Muscle layer of colon (tissue), 2 donors: ENCODE measurements around the gene SRGAP1.

ENCODE experiments used
- H3K27ac ChIP-seq: one replicate; pipeline ENCODE4 v1.7.0; 2013; ENCODE audit warnings: low read depth, mild to moderate bottlenecking, low read length, moderate library complexity
- H3K27me3 ChIP-seq, 2 donors: one replicate each; pipeline ENCODE4 v1.7.0; 2013; ENCODE audit warnings: low read length in 2 of 2, mild to moderate bottlenecking in 2 of 2; ENCODE audit not compliant: insufficient read depth in 2 of 2, control insufficient read depth in 1 of 2
- H3K36me3 ChIP-seq: one replicate; pipeline ENCODE4 v1.7.0; 2013; ENCODE audit warnings: mild to moderate bottlenecking, low read length; ENCODE audit not compliant: insufficient read depth
- H3K4me1 ChIP-seq: one replicate; pipeline ENCODE4 v1.7.0; 2013; ENCODE audit warnings: mild to moderate bottlenecking, low read length; ENCODE audit not compliant: insufficient read depth
- H3K4me3 ChIP-seq, 2 donors: one replicate each; pipeline ENCODE4 v1.7.0; 2013; ENCODE audit warnings: low read length in 2 of 2, low read depth in 1 of 2, mild to moderate bottlenecking in 1 of 2, moderate library complexity in 1 of 2
- H3K9ac ChIP-seq: one replicate; pipeline ENCODE4 v1.7.0; 2013; ENCODE audit warnings: low read length
- H3K9me3 ChIP-seq: one replicate; pipeline ENCODE4 v1.7.0; 2013; ENCODE audit warnings: mild to moderate bottlenecking, low read length
- donor health status: abdominal sarcoma.
- donor health status: Adenocarcinoma of cecum.

Gene SRGAP1

GRCh38 chr12:63927511-63927910 lies 83.0 kb downstream of the SRGAP1 start:
- Histone ChIP-seq H3K4me3 (no peak overlapping the region), H3K27ac (no peak overlapping the region), H3K9me3 (no peaks in the 10 kb centered on the region), H3K36me3 (no peaks in the 10 kb centered on the region), H3K9ac (no peak overlapping the region), H3K27me3 (no peaks in the 10 kb centered on the region), H3K4me1 (no peaks in the 10 kb centered on the region)

- Histone ChIP-seq H3K27me3 (no peaks in the 10 kb centered on the region), H3K9ac (no peak overlapping the region), H3K4me3 (no peak overlapping the region), H3K36me3 (no peaks in the 10 kb centered on the region), H3K4me1 (no peaks in the 10 kb centered on the region), H3K27ac (no peak overlapping the region), H3K9me3 (no peaks in the 10 kb centered on the region)
Measured at GRCh38 chr12:63928305-63928704, 83.8 kb downstream of the SRGAP1 start.

GRCh38 chr12:63929426-63929825 lies 84.9 kb downstream of the SRGAP1 start:
- no peaks in the 10 kb centered on the region for H3K4me1 ChIP-seq
- H3K4me3 ChIP-seq: no peak overlapping the region
- no peaks in the 10 kb centered on the region for H3K36me3 ChIP-seq
- H3K9me3 ChIP-seq: no peaks in the 10 kb centered on the region
- H3K27me3 ChIP-seq: no peaks in the 10 kb centered on the region
- H3K9ac ChIP-seq: no peak overlapping the region
- H3K27ac ChIP-seq: no peak overlapping the region

- Histone ChIP-seq H3K9ac (no peak overlapping the region), H3K4me3 (no peak overlapping the region), H3K9me3 (no peaks in the 10 kb centered on the region), H3K4me1 (no peaks in the 10 kb centered on the region), H3K27me3 (no peaks in the 10 kb centered on the region), H3K27ac (no peak overlapping the region), H3K36me3 (no peaks in the 10 kb centered on the region)
Measured at GRCh38 chr12:63930971-63931370, 86.5 kb downstream of the SRGAP1 start.

GRCh38 chr12:63931703-63932102 lies 87.2 kb downstream of the SRGAP1 start:
- Histone ChIP-seq H3K27ac (no peak overlapping the region), H3K4me1 (no peaks in the 10 kb centered on the region)

GRCh38 chr12:63934936-63935335 lies 90.4 kb downstream of the SRGAP1 start:
- H3K36me3 ChIP-seq: no peaks in the 10 kb centered on the region
- no peak overlapping the region for H3K27ac ChIP-seq
- H3K9me3 ChIP-seq: no peaks in the 10 kb centered on the region
- no peaks in the 10 kb centered on the region for H3K27me3 ChIP-seq
- no peak overlapping the region for H3K9ac ChIP-seq
- H3K4me3 ChIP-seq: no peak overlapping the region
- no peaks in the 10 kb centered on the region for H3K4me1 ChIP-seq

More at GRCh38 chr12:63931703-63932102, 87.2 kb downstream of the SRGAP1 start:
- no peaks in the 10 kb centered on the region for H3K27me3 ChIP-seq
- H3K4me3 ChIP-seq: no peak overlapping the region
- no peaks in the 10 kb centered on the region for H3K9me3 ChIP-seq
- H3K36me3 ChIP-seq: no peaks in the 10 kb centered on the region
- H3K9ac ChIP-seq: no peak overlapping the region

GRCh38 chr12:63935361-63935760 lies 90.9 kb downstream of the SRGAP1 start:
- Histone ChIP-seq H3K4me3 (no peak overlapping the region), H3K9ac (no peak overlapping the region), H3K4me1 (no peaks in the 10 kb centered on the region), H3K36me3 (no peaks in the 10 kb centered on the region), H3K9me3 (no peaks in the 10 kb centered on the region), H3K27me3 (no peaks in the 10 kb centered on the region), H3K27ac (no peak overlapping the region)

- Histone ChIP-seq H3K27ac (no peak overlapping the region), H3K9ac (no peak overlapping the region), H3K9me3 (no peaks in the 10 kb centered on the region), H3K4me1 (no peaks in the 10 kb centered on the region), H3K27me3 (no peaks in the 10 kb centered on the region), H3K4me3 (no peak overlapping the region), H3K36me3 (no peaks in the 10 kb centered on the region)
Measured at GRCh38 chr12:63937378-63938316, 93.1 kb downstream of the SRGAP1 start.

- no peaks in the 10 kb centered on the region for H3K9me3 ChIP-seq
- H3K4me1 ChIP-seq: peaks cover 7% of the 10 kb centered on the region
- H3K27ac ChIP-seq: no peak overlapping the region
- H3K9ac ChIP-seq: no peak overlapping the region
- no peaks in the 10 kb centered on the region for H3K36me3 ChIP-seq
- no peaks in the 10 kb centered on the region for H3K27me3 ChIP-seq
- H3K4me3 ChIP-seq: no peak overlapping the region
Measured at GRCh38 chr12:63940310-63941005, 96.0 kb downstream of the SRGAP1 start.

GRCh38 chr12:63941166-63941800 lies 96.8 kb downstream of the SRGAP1 start:
- peaks cover 7% of the 10 kb centered on the region for H3K4me1 ChIP-seq
- H3K27me3 ChIP-seq: no peaks in the 10 kb centered on the region
- H3K27ac ChIP-seq: no peak overlapping the region
- no peaks in the 10 kb centered on the region for H3K9me3 ChIP-seq
- H3K36me3 ChIP-seq: no peaks in the 10 kb centered on the region
- no peak overlapping the region for H3K9ac ChIP-seq
- no peak overlapping the region for H3K4me3 ChIP-seq

- no peak overlapping the region for H3K4me3 ChIP-seq
- H3K27ac ChIP-seq: no peak overlapping the region
- H3K4me1 ChIP-seq: peaks cover 7% of the 10 kb centered on the region
- no peaks in the 10 kb centered on the region for H3K36me3 ChIP-seq
- H3K9me3 ChIP-seq: no peaks in the 10 kb centered on the region
- no peaks in the 10 kb centered on the region for H3K27me3 ChIP-seq
- H3K9ac ChIP-seq: no peak overlapping the region
Measured at GRCh38 chr12:63941879-63942278, 97.4 kb downstream of the SRGAP1 start.
